CD14-positive monocyte (primary cell): ENCODE measurements around the gene TIRAP. TPM values are rescaled to one million over a fixed set of nuclear protein-coding genes. Genes with fewer than 3 reads are reported as not detected.

Source experiments
- DNase-seq, 3 donors: peaks; one replicate each; pipeline ENCODE4 v3.0.0-alpha.2; 2011 to 2022
- H2AFZ ChIP-seq: 2 replicates; pipeline ENCODE4 v1.6.0; 2012; ENCODE audit warnings: mild to moderate bottlenecking, low read depth, low read length, inconsistent platforms; ENCODE audit not compliant: insufficient read depth, poor library complexity, severe bottlenecking
- H3K27ac ChIP-seq, 2 donors: 1 replicate in 1 of 2; 2 replicates in 1 of 2; pipeline ENCODE4 v1.5.1; 2012 to 2013; ENCODE audit warnings: low read length in 2 of 2, control low read depth in 1 of 2, inconsistent platforms in 1 of 2, low read depth in 1 of 2, mild to moderate bottlenecking in 1 of 2
- H3K27me3 ChIP-seq, 2 donors: one replicate each; pipeline versions ENCODE4 v1.6.0 to v1.6.1; 2011 to 2013; ENCODE audit warnings: low read length in 2 of 2; ENCODE audit not compliant: control insufficient read depth in 2 of 2, insufficient read depth in 2 of 2
- H3K36me3 ChIP-seq, 2 donors: replicated peaks in 1 of 2; 1 replicate in 1 of 2; 2 replicates in 1 of 2; pipeline versions ENCODE4 v1.5.1 to v1.6.1; 2012 to 2013; ENCODE audit warnings: low read length in 2 of 2, control low read depth in 1 of 2, inconsistent platforms in 1 of 2, mild to moderate bottlenecking in 1 of 2; ENCODE audit not compliant: insufficient read depth in 2 of 2, control insufficient read depth in 1 of 2
- H3K4me1 ChIP-seq, 2 donors: 1 replicate in 1 of 2; 2 replicates in 1 of 2; pipeline versions ENCODE4 v1.5.1 to v1.6.1; 2012 to 2013; ENCODE audit warnings: low read length in 2 of 2, control low read depth in 1 of 2, inconsistent platforms in 1 of 2, mild to moderate bottlenecking in 1 of 2, moderate library complexity in 1 of 2; ENCODE audit not compliant: insufficient read depth in 2 of 2, control insufficient read depth in 1 of 2
- H3K4me2 ChIP-seq: replicated peaks from 2 replicates; pipeline ENCODE3; 2012; ENCODE audit warnings: low read length, moderate library complexity, mild to moderate bottlenecking; ENCODE audit not compliant: poor library complexity, severe bottlenecking; ENCODE audit errors: extremely low read depth
- H3K4me3 ChIP-seq, 3 experiments: fragments of 200-600 bp in 1 of 3; sonication (generic) in 1 of 3; replicated peaks in 1 of 3; 1 replicate in 2 of 3; 2 replicates in 1 of 3; pipeline ENCODE4 v1.5.1; 2011 to 2013; ENCODE audit warnings: low read length in 3 of 3, mild to moderate bottlenecking in 3 of 3, control low read depth in 2 of 3, low read depth in 2 of 3, inconsistent platforms in 1 of 3, moderate library complexity in 1 of 3
- H3K79me2 ChIP-seq: 2 replicates; pipeline ENCODE4 v1.6.0; 2012; ENCODE audit warnings: mild to moderate bottlenecking, control low read depth, inconsistent platforms, low read length, moderate library complexity; ENCODE audit not compliant: insufficient read depth
- H3K9ac ChIP-seq: 2 replicates; pipeline ENCODE4 v1.6.0; 2017; ENCODE audit warnings: low read length, mild to moderate bottlenecking; ENCODE audit not compliant: insufficient read depth, poor library complexity, severe bottlenecking
- H3K9me3 ChIP-seq, 2 donors: replicated peaks in 1 of 2; 1 replicate in 1 of 2; 2 replicates in 1 of 2; pipeline versions ENCODE4 v1.5.1 to v1.6.1; 2012 to 2013; ENCODE audit warnings: low read length in 2 of 2, control low read depth in 1 of 2; ENCODE audit not compliant: control insufficient read depth in 1 of 2, insufficient read depth in 1 of 2
- H4K20me1 ChIP-seq: 2 replicates; pipeline ENCODE4 v1.6.0; 2012; ENCODE audit warnings: mild to moderate bottlenecking, low read length, control low read depth, moderate library complexity; ENCODE audit not compliant: insufficient read depth
- H3K27ac Mint-ChIP-seq, 7 donors: one replicate each; pipeline ENCODE4 v1.8.0; 2020; ENCODE audit warnings: mild to moderate bottlenecking in 7 of 7, mixed read lengths in 7 of 7, moderate library complexity in 6 of 7, inconsistent platforms in 2 of 7
- H3K27me3 Mint-ChIP-seq, 3 donors: one replicate each; pipeline ENCODE4 v1.8.0; 2021 to 2022; ENCODE audit warnings: low read depth in 3 of 3, mild to moderate bottlenecking in 3 of 3, mixed read lengths in 3 of 3, moderate library complexity in 3 of 3, inconsistent platforms in 1 of 3
- H3K36me3 Mint-ChIP-seq, 2 donors: one replicate each; pipeline ENCODE4 v1.8.0; 2020; ENCODE audit warnings: mixed read lengths in 2 of 2, inconsistent platforms in 1 of 2, mild to moderate bottlenecking in 1 of 2
- H3K4me1 Mint-ChIP-seq: one replicate; pipeline ENCODE4 v1.8.0; 2020; ENCODE audit warnings: mild to moderate bottlenecking, mixed read lengths
- H3K4me3 Mint-ChIP-seq, 2 donors: one replicate each; pipeline ENCODE4 v1.8.0; 2020; ENCODE audit warnings: mild to moderate bottlenecking in 2 of 2, mixed read lengths in 2 of 2, moderate library complexity in 1 of 2
- H3K9me3 Mint-ChIP-seq, 7 donors: one replicate each; pipeline ENCODE4 v1.8.0; 2020 to 2022; ENCODE audit warnings: mixed read lengths in 7 of 7, mild to moderate bottlenecking in 6 of 7, moderate library complexity in 6 of 7, inconsistent platforms in 2 of 7
- CTCF ChIP-seq: fragments of 200-600 bp; IDR thresholded peaks from one replicate; pipeline ENCODE4 v1.8.0; 2022; ENCODE audit warnings: antibody characterized with exemption, mild to moderate bottlenecking
- WGBS: methylation state at CpG from one replicate; pipeline ENCODE4 v1.1.5; 2013; ENCODE audit warnings: missing lambda C conversion rate; ENCODE audit not compliant: insufficient coverage; 5-methylcytosine and 5-hydroxymethylcytosine counted together
- intact Hi-C, 2 donors: fragments of 100-400 bp; cut with micrococcal nuclease; formaldehyde crosslinking; loops; one replicate each; pipeline versions ENCODE4 v1.15.0 to v1.15.1; 2023
- polyA plus RNA-seq, 3 donors: library from polyadenylated mRNA; depleted of rRNA in 1 of 3; unstranded in 2 of 3; stranded (reverse) in 1 of 3; fragments of 300-500 nt in 2 of 3; fragments of >200 nt in 1 of 3; fragmentation: Illumina TruSeq in 2 of 3; gene quantifications; 1 replicate in 2 of 3; 2 replicates in 1 of 3; pipeline ENCODE4 v1.2.3, GENCODE V29; 2012 to 2021

Gene TIRAP
- polyA plus RNA-seq, 3 donors = 7.0 to 13.8 (median 11.1) TPM

GRCh38 chr11:126280595-126280994 is 2.3 kb upstream of the TIRAP start:
- Histone ChIP-seq H3K36me3 (peaks cover 3 to 18% of the 10 kb centered on the region in 2 donors), H3K27ac (peak overlapping the region; percentile 71 to 93), H3K27me3 (no peaks in the 10 kb centered on the region), H3K4me2 (peak overlapping the region; percentile 80), H3K4me1 (peaks cover 49 to 59% of the 10 kb centered on the region in 2 donors), H2AFZ (peak overlapping the region; percentile 51), H4K20me1 (peaks cover 11% of the 10 kb centered on the region), H3K9me3 (no peaks in the 10 kb centered on the region), H3K4me3 (peak overlapping the region in 1 of 3 experiments; percentile 85), H3K79me2 (peaks cover 38% of the 10 kb centered on the region), H3K9ac (peak overlapping the region; percentile 40)
- Mint-ChIP-seq H3K27me3 (peaks cover 0 to 4% (median 2%) of the 10 kb centered on the region in 3 donors), H3K4me3 (peak overlapping the region; percentile 57 to 67), H3K4me1 (peaks cover 56% of the 10 kb centered on the region), H3K27ac (peak overlapping the region; percentile 80 to 98 (median 95)), H3K9me3 (peaks cover 0 to 2% (median 0%) of the 10 kb centered on the region in 7 donors), H3K36me3 (peaks cover 21 to 28% of the 10 kb centered on the region in 2 donors)
- WGBS = 0% methylated on average over 5 of the region's 5 CpGs
- intact Hi-C loops = no loop called here
- TF ChIP-seq CTCF = no peak
- DNase-seq = peak; percentile 51 to 80 (median 75)

- Histone ChIP-seq H3K27ac (peak overlapping the region; percentile 71 to 93), H3K36me3 (peaks cover 0 to 12% of the 10 kb centered on the region in 2 donors), H3K4me1 (peaks cover 49 to 60% of the 10 kb centered on the region in 2 donors), H3K9me3 (no peaks in the 10 kb centered on the region), H2AFZ (no peak overlapping the region), H3K9ac (no peak overlapping the region), H3K27me3 (no peaks in the 10 kb centered on the region), H3K4me2 (peak overlapping the region; percentile 80), H3K4me3 (peak overlapping the region in 1 of 3 experiments; percentile 85), H3K79me2 (peaks cover 45% of the 10 kb centered on the region), H4K20me1 (peaks cover 18% of the 10 kb centered on the region)
- peaks cover 57% of the 10 kb centered on the region for H3K4me1 Mint-ChIP-seq
- intact Hi-C loops = no loop called here
- no peak for DNase-seq
- H3K4me3 Mint-ChIP-seq = peak overlapping the region; percentile 59 to 97
- H3K9me3 Mint-ChIP-seq = peaks cover 0 to 2% (median 0%) of the 10 kb centered on the region in 7 donors
- peaks cover 0 to 4% (median 2%) of the 10 kb centered on the region in 3 donors for H3K27me3 Mint-ChIP-seq
- peak overlapping the region; percentile 80 to 98 (median 95) for H3K27ac Mint-ChIP-seq
- no peak for TF ChIP-seq CTCF
- 85% methylated on average over 6 of the region's 6 CpGs for WGBS
- peaks cover 19 to 22% of the 10 kb centered on the region in 2 donors for H3K36me3 Mint-ChIP-seq
These were observed 1.6 kb upstream of the TIRAP start for GRCh38 chr11:126281245-126281644.
